HG02973 (cell line): ENCODE results near the gene C5orf15.

Experiments used
- ATAC-seq: cut with Tn5 transposase; IDR thresholded peaks from one replicate; pipeline ENCODE4 v1.9.1; 2021; ENCODE audit warnings: moderate library complexity; ENCODE audit not compliant: unreplicated experiment

The C5orf15 gene

GRCh38 chr5:133925866-133926488 is 42.4 kb downstream of the C5orf15 start:
- ATAC-seq = no peak

GRCh38 chr5:133925269-133925668 is 43.2 kb downstream of the C5orf15 start:
- no peak for ATAC-seq

GRCh38 chr5:133924221-133924920 is 44.1 kb downstream of the C5orf15 start:
- no peak for ATAC-seq

- no peak for ATAC-seq
Measured at GRCh38 chr5:133921979-133922378, 46.4 kb downstream of the C5orf15 start.

- ATAC-seq = no peak
Measured at GRCh38 chr5:133921069-133921468, 47.4 kb downstream of the C5orf15 start.

- ATAC-seq = no peak
Measured at GRCh38 chr5:133919148-133920136, 49.0 kb downstream of the C5orf15 start.

GRCh38 chr5:133918731-133919130 is 49.7 kb downstream of the C5orf15 start:
- no peak for ATAC-seq

- ATAC-seq = no peak
Measured at GRCh38 chr5:133918316-133918715, 50.1 kb downstream of the C5orf15 start.

GRCh38 chr5:133917785-133918184 is 50.6 kb downstream of the C5orf15 start:
- ATAC-seq = no peak

- no peak for ATAC-seq
Measured at GRCh38 chr5:133916914-133917313, 51.5 kb downstream of the C5orf15 start.

GRCh38 chr5:133916479-133916878 is 51.9 kb downstream of the C5orf15 start:
- ATAC-seq = no peak

GRCh38 chr5:133914434-133914833 is 54.0 kb downstream of the C5orf15 start:
- no peak for ATAC-seq

- no peak for ATAC-seq
Measured at GRCh38 chr5:133913413-133914155, 54.8 kb downstream of the C5orf15 start.

- ATAC-seq = no peak
Measured at GRCh38 chr5:133912951-133913350, 55.5 kb downstream of the C5orf15 start.

GRCh38 chr5:133910571-133910970 is 57.9 kb downstream of the C5orf15 start:
- ATAC-seq = no peak

- ATAC-seq = no peak
Measured at GRCh38 chr5:133909603-133910002, 58.8 kb downstream of the C5orf15 start.

- ATAC-seq = no peak
Measured at GRCh38 chr5:133907075-133907474, 61.4 kb downstream of the C5orf15 start.

- ATAC-seq = no peak
Measured at GRCh38 chr5:133906303-133906702, 62.1 kb downstream of the C5orf15 start.
